MM.1S (cell line): Measurements from ENCODE around the gene CACNA1H.

Experiments
- EZH2 ChIP-seq: fragments of 300-600 bp; sonication (generic); optimal IDR thresholded peaks from 2 replicates; pipeline ENCODE3; 2017; ENCODE audit warnings: low read depth, mild to moderate bottlenecking, antibody characterized with exemption, low read length, mixed read lengths
- EZH2phosphoT487 ChIP-seq: fragments of 300-600 bp; sonication (generic); IDR thresholded peaks from 2 replicates; pipeline ENCODE4 v1.6.1; 2018; ENCODE audit warnings: antibody characterized with exemption, low read length
- TF ChIP-seq, protein P1 (sequence below): fragments of 300-600 bp; sonication (generic); IDR thresholded peaks from 2 replicates; pipeline ENCODE4 v1.5.1; 2016; ENCODE audit warnings: antibody characterized with exemption, low read length, mixed read lengths

DNA sequence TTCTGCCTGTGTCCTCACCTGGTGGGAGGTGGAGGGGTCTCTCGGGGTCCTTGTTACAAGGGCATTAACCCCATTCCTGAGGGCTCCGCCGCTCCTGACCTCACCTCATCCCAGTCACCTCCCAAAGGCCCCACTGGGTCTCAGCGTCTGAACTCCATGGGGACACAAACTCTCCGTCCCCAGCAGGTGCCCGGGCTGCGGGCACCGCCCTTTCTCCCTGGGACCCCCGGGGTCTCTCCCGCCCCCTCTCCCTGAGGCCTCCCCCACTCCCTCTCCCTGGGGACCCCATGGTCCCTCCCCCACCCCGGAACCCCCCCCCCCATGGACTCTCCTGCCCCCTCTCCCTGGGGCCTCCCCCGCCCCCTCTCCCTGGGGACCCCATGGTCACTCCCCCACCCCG lies 24.8 kb downstream of the CACNA1H start:
- TF ChIP-seq, protein P1, sequence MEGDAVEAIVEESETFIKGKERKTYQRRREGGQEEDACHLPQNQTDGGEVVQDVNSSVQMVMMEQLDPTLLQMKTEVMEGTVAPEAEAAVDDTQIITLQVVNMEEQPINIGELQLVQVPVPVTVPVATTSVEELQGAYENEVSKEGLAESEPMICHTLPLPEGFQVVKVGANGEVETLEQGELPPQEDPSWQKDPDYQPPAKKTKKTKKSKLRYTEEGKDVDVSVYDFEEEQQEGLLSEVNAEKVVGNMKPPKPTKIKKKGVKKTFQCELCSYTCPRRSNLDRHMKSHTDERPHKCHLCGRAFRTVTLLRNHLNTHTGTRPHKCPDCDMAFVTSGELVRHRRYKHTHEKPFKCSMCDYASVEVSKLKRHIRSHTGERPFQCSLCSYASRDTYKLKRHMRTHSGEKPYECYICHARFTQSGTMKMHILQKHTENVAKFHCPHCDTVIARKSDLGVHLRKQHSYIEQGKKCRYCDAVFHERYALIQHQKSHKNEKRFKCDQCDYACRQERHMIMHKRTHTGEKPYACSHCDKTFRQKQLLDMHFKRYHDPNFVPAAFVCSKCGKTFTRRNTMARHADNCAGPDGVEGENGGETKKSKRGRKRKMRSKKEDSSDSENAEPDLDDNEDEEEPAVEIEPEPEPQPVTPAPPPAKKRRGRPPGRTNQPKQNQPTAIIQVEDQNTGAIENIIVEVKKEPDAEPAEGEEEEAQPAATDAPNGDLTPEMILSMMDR, result no peak
- TF ChIP-seq EZH2 (no peak), EZH2phosphoT487 (no peak)
